Endothelial cell of umbilical vein (primary cell): ENCODE results near the gene EXOC6B.

Experiments
- CTCF ChIP-seq, 2 donors: IDR thresholded peaks; 1 replicate in 1 of 2; 2 replicates in 1 of 2; pipeline ENCODE4 v1.5.1; 2011; ENCODE audit warnings: low read length in 2 of 2, mild to moderate bottlenecking in 2 of 2, moderate library complexity in 2 of 2, control low read depth in 1 of 2, inconsistent platforms in 1 of 2, low read depth in 1 of 2; ENCODE audit not compliant: insufficient read depth in 1 of 2; ENCODE audit errors: extremely low read depth in 1 of 2
- EZH2 ChIP-seq: IDR thresholded peaks from 2 replicates; pipeline ENCODE4 v1.6.1; 2012; ENCODE audit warnings: borderline replicate concordance, low read depth, mild to moderate bottlenecking, moderate library complexity, low read length, inconsistent platforms; ENCODE audit not compliant: severe bottlenecking
- GATA2 ChIP-seq: IDR thresholded peaks from 2 replicates; pipeline ENCODE4 v1.7.0; 2011; ENCODE audit warnings: low read depth, mild to moderate bottlenecking, moderate library complexity, mixed read lengths, low read length; ENCODE audit not compliant: insufficient read length, insufficient read depth
- MAX ChIP-seq: IDR thresholded peaks from 2 replicates; pipeline ENCODE4 v1.6.1; 2011; ENCODE audit not compliant: insufficient read depth, insufficient read length
- POLR2A ChIP-seq: IDR thresholded peaks from 2 replicates; pipeline ENCODE4 v1.6.1; 2012; ENCODE audit warnings: low read depth, mild to moderate bottlenecking, control low read depth, low read length
- POLR2AphosphoS5 ChIP-seq: IDR thresholded peaks from 2 replicates; pipeline ENCODE4 v1.6.1; 2012; ENCODE audit warnings: low read depth, mild to moderate bottlenecking, control low read depth, low read length, moderate library complexity; ENCODE audit not compliant: insufficient read depth

GRCh38 chr2:72238311-72238710 is 587.5 kb downstream of the EXOC6B start:
- no peak for TF ChIP-seq MAX
- TF ChIP-seq POLR2AphosphoS5 = no peak
- no peak for TF ChIP-seq CTCF (IDR thresholded peaks at IDR 0.05; ENCODE audit: extremely low read depth in 1 of 2, insufficient read depth in 1 of 2, low read depth in 1 of 2, low read length in 2 of 2)
- no peak for TF ChIP-seq GATA2
- no peak for TF ChIP-seq EZH2
- TF ChIP-seq POLR2A = no peak
